Neutrophil (primary cell): ENCODE results near the gene BCAS3.

Experiments used
- H3K27ac ChIP-seq: fragments of 200-600 bp; sonication (generic); 2 replicates; pipeline ENCODE4 v1.5.1; 2016; ENCODE audit warnings: mild to moderate bottlenecking, moderate library complexity
- H3K27me3 ChIP-seq: fragments of 200-600 bp; sonication (generic); 2 replicates; pipeline ENCODE4 v1.6.0; 2016; ENCODE audit warnings: mild to moderate bottlenecking
- H3K36me3 ChIP-seq: fragments of 200-600 bp; sonication (generic); 2 replicates; pipeline ENCODE4 v1.5.1; 2017
- H3K4me1 ChIP-seq, 2 experiments: fragments of 200-600 bp in 1 of 2; sonication (generic) in 1 of 2; 1 replicate in 1 of 2; 2 replicates in 1 of 2; pipeline versions ENCODE4 v1.5.1 to v1.6.1; 2013 to 2016; ENCODE audit warnings: low read depth in 1 of 2, low read length in 1 of 2, mild to moderate bottlenecking in 1 of 2, moderate library complexity in 1 of 2; ENCODE audit not compliant: control insufficient read depth in 1 of 2, insufficient read depth in 1 of 2
- H3K4me3 ChIP-seq, 2 experiments: fragments of 200-600 bp in 1 of 2; sonication (generic) in 1 of 2; 1 replicate in 1 of 2; 2 replicates in 1 of 2; pipeline ENCODE4 v1.5.1; 2013 to 2016; ENCODE audit warnings: low read depth in 1 of 2, low read length in 1 of 2, mild to moderate bottlenecking in 1 of 2, moderate library complexity in 1 of 2
- H3K9me3 ChIP-seq: fragments of 200-600 bp; sonication (generic); 2 replicates; pipeline ENCODE4 v1.5.1; 2016
- CTCF ChIP-seq: fragments of 200-600 bp; sonication (generic); IDR thresholded peaks from 2 replicates; pipeline ENCODE4 v1.5.1; 2016; ENCODE audit warnings: antibody characterized with exemption

Gene BCAS3

GRCh38 chr17:61364463-61364846 lies 686.8 kb downstream of the BCAS3 start:
- Histone ChIP-seq H3K4me3 (no peak overlapping the region), H3K4me1 (no peaks in the 10 kb centered on the region), H3K36me3 (no peaks in the 10 kb centered on the region), H3K9me3 (no peaks in the 10 kb centered on the region), H3K27me3 (peaks cover 5% of the 10 kb centered on the region), H3K27ac (no peak overlapping the region)
- TF ChIP-seq CTCF: no peak

- no peaks in the 10 kb centered on the region for H3K36me3 ChIP-seq
- H3K27me3 ChIP-seq: peaks cover 5% of the 10 kb centered on the region
- H3K27ac ChIP-seq: no peak overlapping the region
- H3K4me1 ChIP-seq: no peaks in the 10 kb centered on the region
- H3K4me3 ChIP-seq: no peak overlapping the region
- TF ChIP-seq CTCF: no peak
- no peaks in the 10 kb centered on the region for H3K9me3 ChIP-seq
Measured at GRCh38 chr17:61366076-61366714, 688.5 kb downstream of the BCAS3 start.

GRCh38 chr17:61366715-61367413 lies 689.2 kb downstream of the BCAS3 start:
- Histone ChIP-seq H3K27ac (no peak overlapping the region), H3K4me1 (no peaks in the 10 kb centered on the region), H3K4me3 (no peak overlapping the region), H3K9me3 (no peaks in the 10 kb centered on the region), H3K27me3 (peaks cover 5% of the 10 kb centered on the region), H3K36me3 (no peaks in the 10 kb centered on the region)
- no peak for TF ChIP-seq CTCF

GRCh38 chr17:61368049-61368831 lies 690.6 kb downstream of the BCAS3 start:
- H3K9me3 ChIP-seq: no peaks in the 10 kb centered on the region
- TF ChIP-seq CTCF: no peak
- H3K4me3 ChIP-seq: no peak overlapping the region
- no peaks in the 10 kb centered on the region for H3K27me3 ChIP-seq
- no peak overlapping the region for H3K27ac ChIP-seq
- H3K4me1 ChIP-seq: peaks cover under 1 to 2% of the 10 kb centered on the region in 2 experiments
- H3K36me3 ChIP-seq: no peaks in the 10 kb centered on the region

- TF ChIP-seq CTCF: no peak
- Histone ChIP-seq H3K4me1 (peaks cover 7 to 8% of the 10 kb centered on the region in 2 experiments), H3K9me3 (no peaks in the 10 kb centered on the region)
Measured at GRCh38 chr17:61368832-61369450, 691.3 kb downstream of the BCAS3 start.

More at GRCh38 chr17:61368832-61369450, 691.3 kb downstream of the BCAS3 start:
- Histone ChIP-seq H3K27ac (no peak overlapping the region), H3K36me3 (no peaks in the 10 kb centered on the region), H3K27me3 (no peaks in the 10 kb centered on the region), H3K4me3 (no peak overlapping the region)
